Measurements from ENCODE around the gene ACSL6.

Gene ACSL6

DNA sequence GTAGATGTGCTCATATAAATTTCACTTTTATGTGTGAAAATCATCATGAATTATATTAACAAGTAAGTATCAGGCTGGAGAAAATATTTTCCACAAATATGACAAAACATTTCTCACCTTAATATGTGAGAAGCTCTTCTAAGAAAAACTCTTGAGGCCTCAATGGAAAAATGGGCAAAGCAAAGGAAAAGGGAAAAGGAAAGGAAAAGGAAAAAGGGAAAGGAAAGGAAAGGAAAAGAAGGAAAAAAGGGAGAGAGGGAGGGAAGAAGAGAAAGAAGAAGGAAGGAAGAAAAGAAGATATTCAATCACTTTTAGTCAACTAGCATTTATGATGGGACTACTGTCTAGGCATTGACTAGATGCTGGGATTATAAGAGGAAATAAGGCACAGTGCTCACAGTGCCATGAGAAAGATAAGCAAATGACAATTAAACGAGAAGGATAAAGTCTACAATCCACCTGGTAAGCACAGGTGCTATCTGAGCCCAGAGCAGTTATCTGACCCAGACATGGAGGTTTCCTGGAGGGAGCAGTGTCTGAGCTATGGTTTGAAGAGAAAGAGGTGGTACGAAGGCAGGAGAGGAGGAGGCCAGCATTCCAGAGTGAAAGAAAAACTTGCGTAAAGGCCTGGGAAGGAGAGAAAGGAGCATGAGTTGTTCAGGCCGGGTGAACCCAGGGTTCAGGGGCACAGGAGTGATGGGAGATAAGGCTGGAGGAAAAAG, 18.3 kb upstream of the ACSL6 start:
- H3K4me3 ChIP-seq (ENCODE audit: insufficient read depth in 1 of 2, low read depth in 1 of 2, low read length in 2 of 2), result no peak overlapping the region
- no peaks in the 10 kb centered on the region for H3K4me1 ChIP-seq (ENCODE audit: control insufficient read depth, insufficient read depth, low read depth, low read length)
- no peaks in the 10 kb centered on the region for H3K36me3 ChIP-seq (ENCODE audit: control insufficient read depth in 1 of 2, insufficient read depth in 2 of 2, low read depth in 1 of 2, low read length in 2 of 2)
- no peak overlapping the region for H3K27ac ChIP-seq (ENCODE audit: low read length, poor library complexity, severe bottlenecking)
- H3K9me3 ChIP-seq (ENCODE audit: control insufficient read depth, low read length), result peaks cover 13% of the 10 kb centered on the region
- no peak overlapping the region for H2AK5ac ChIP-seq (ENCODE audit: low read length, severe bottlenecking)
- no peak overlapping the region for H3K23ac ChIP-seq (ENCODE audit: low read length in 2 of 2)
- no peak overlapping the region for H3K14ac ChIP-seq (ENCODE audit: low read length in 2 of 2)
- H3K79me1 ChIP-seq (replicated peaks; ENCODE audit: low read length, poor library complexity, severe bottlenecking), result no peaks in the 10 kb centered on the region
- H4K91ac ChIP-seq (ENCODE audit: low read length), result no peak overlapping the region
- WGBS, result 83% methylated on average over 4 of the region's 4 CpGs
- no peak overlapping the region for H3K18ac ChIP-seq (ENCODE audit: low read depth in 1 of 2, low read length in 2 of 2)
- no peak overlapping the region for H2BK15ac ChIP-seq (ENCODE audit: low read depth, poor library complexity, severe bottlenecking)
- H2BK120ac ChIP-seq (ENCODE audit: low read depth, low read length), result no peak overlapping the region
- H3K27me3 ChIP-seq (ENCODE audit: control insufficient read depth in 1 of 2, insufficient read depth in 1 of 2, low read length in 2 of 2), result peaks cover 14 to 30% of the 10 kb centered on the region in 2 experiments
- no peak overlapping the region for H4K8ac ChIP-seq (ENCODE audit: low read length)
- DNase-seq, result no peak
- H3K4me2 ChIP-seq (ENCODE audit: low read length, poor library complexity, severe bottlenecking), result no peak overlapping the region
- no peak overlapping the region for H3K4ac ChIP-seq (ENCODE audit: low read depth in 1 of 2, low read length in 2 of 2)
- H2BK5ac ChIP-seq (ENCODE audit: low read depth, low read length, poor library complexity, severe bottlenecking), result no peak overlapping the region
- H3K9ac ChIP-seq (ENCODE audit: low read length), result no peak overlapping the region
- no peak overlapping the region for H2AFZ ChIP-seq (ENCODE audit: low read depth, low read length)
- H2BK12ac ChIP-seq (ENCODE audit: low read length in 2 of 2), result no peak overlapping the region

DNA sequence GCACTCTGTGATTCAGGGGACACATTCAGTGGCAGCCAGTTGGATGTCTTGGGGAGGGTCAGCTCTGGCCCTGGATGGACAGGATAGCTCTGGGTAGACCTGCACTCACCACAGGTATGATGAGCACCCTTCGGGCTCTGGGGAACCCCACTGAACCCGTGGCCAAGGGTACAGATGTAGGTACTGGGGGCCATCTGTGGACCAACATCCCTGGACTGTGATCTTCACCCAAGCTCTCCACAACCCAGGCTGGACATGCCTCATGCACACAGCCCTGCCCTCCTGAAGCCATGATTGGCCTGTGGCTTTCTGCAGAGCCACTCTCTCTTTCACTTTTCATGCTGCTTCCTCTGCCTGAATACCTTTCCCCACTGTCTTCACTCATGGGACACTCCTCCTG, 15.6 kb upstream of the ACSL6 start:
- no peaks in the 10 kb centered on the region for H3K79me1 ChIP-seq (replicated peaks; ENCODE audit: low read length, poor library complexity, severe bottlenecking)
- H3K18ac ChIP-seq (ENCODE audit: low read depth in 1 of 2, low read length in 2 of 2), result no peak overlapping the region
- H3K4me1 ChIP-seq (ENCODE audit: control insufficient read depth, insufficient read depth, low read depth, low read length), result no peaks in the 10 kb centered on the region
- H3K9ac ChIP-seq (ENCODE audit: low read length), result no peak overlapping the region
- H2BK15ac ChIP-seq (ENCODE audit: low read depth, poor library complexity, severe bottlenecking), result no peak overlapping the region
- H3K36me3 ChIP-seq (ENCODE audit: control insufficient read depth in 1 of 2, insufficient read depth in 2 of 2, low read depth in 1 of 2, low read length in 2 of 2), result no peaks in the 10 kb centered on the region
- no peak overlapping the region for H3K4me2 ChIP-seq (ENCODE audit: low read length, poor library complexity, severe bottlenecking)
- H3K4ac ChIP-seq (ENCODE audit: low read depth in 1 of 2, low read length in 2 of 2), result no peak overlapping the region
- H3K27me3 ChIP-seq (ENCODE audit: control insufficient read depth in 1 of 2, insufficient read depth in 1 of 2, low read length in 2 of 2), result peaks cover 26 to 43% of the 10 kb centered on the region in 2 experiments
- no peak overlapping the region for H2BK12ac ChIP-seq (ENCODE audit: low read length in 2 of 2)
- no peaks in the 10 kb centered on the region for H3K9me3 ChIP-seq (ENCODE audit: control insufficient read depth, low read length)
- DNase-seq, result no peak
- no peak overlapping the region for H3K23ac ChIP-seq (ENCODE audit: low read length in 2 of 2)
- 78% methylated on average over 2 of the region's 2 CpGs for WGBS
- H2AFZ ChIP-seq (ENCODE audit: low read depth, low read length), result no peak overlapping the region
- no peak overlapping the region for H4K91ac ChIP-seq (ENCODE audit: low read length)
- H3K27ac ChIP-seq (ENCODE audit: low read length, poor library complexity, severe bottlenecking), result no peak overlapping the region
- no peak overlapping the region for H2BK5ac ChIP-seq (ENCODE audit: low read depth, low read length, poor library complexity, severe bottlenecking)
- H2BK120ac ChIP-seq (ENCODE audit: low read depth, low read length), result no peak overlapping the region
- H3K14ac ChIP-seq (ENCODE audit: low read length in 2 of 2), result no peak overlapping the region
- H3K4me3 ChIP-seq (ENCODE audit: insufficient read depth in 1 of 2, low read depth in 1 of 2, low read length in 2 of 2), result no peak overlapping the region
- no peak overlapping the region for H2AK5ac ChIP-seq (ENCODE audit: low read length, severe bottlenecking)
- H4K8ac ChIP-seq (ENCODE audit: low read length), result no peak overlapping the region

DNA sequence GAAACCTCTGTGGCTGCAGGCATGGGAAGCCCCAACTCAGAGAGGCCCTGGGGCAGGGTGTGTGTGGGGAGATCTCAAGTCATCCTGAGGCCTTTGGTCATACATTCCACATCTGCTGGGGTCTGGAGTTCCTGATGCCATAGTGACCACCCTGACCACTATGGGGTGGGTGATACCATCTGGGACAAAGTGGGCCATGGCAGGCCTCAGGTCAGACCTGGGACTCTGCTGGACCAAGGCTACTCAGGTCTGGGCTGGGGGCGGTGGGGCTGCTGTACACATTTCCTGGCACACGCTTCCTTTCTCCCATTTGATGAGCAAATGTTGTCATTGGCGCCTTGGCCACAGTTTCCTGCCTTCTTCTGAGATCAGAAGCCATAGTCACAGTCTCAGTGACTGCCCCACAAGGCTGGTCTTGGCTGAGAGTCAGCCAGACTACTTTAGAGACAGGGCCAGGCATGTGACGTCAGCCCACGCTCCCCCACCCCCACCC, 15.1 kb upstream of the ACSL6 start:
- no peak overlapping the region for H3K18ac ChIP-seq (ENCODE audit: low read depth in 1 of 2, low read length in 2 of 2)
- no peak overlapping the region for H3K27ac ChIP-seq (ENCODE audit: low read length, poor library complexity, severe bottlenecking)
- H3K4ac ChIP-seq (ENCODE audit: low read depth in 1 of 2, low read length in 2 of 2), result no peak overlapping the region
- no peak overlapping the region for H4K8ac ChIP-seq (ENCODE audit: low read length)
- no peaks in the 10 kb centered on the region for H3K79me1 ChIP-seq (replicated peaks; ENCODE audit: low read length, poor library complexity, severe bottlenecking)
- no peaks in the 10 kb centered on the region for H3K9me3 ChIP-seq (ENCODE audit: control insufficient read depth, low read length)
- H2BK15ac ChIP-seq (ENCODE audit: low read depth, poor library complexity, severe bottlenecking), result no peak overlapping the region
- H4K91ac ChIP-seq (ENCODE audit: low read length), result no peak overlapping the region
- H2AK5ac ChIP-seq (ENCODE audit: low read length, severe bottlenecking), result no peak overlapping the region
- whole genome bisulfite sequencing, result 65% methylated on average over 5 of the region's 5 CpGs
- H3K9ac ChIP-seq (ENCODE audit: low read length), result no peak overlapping the region
- no peak overlapping the region for H2BK12ac ChIP-seq (ENCODE audit: low read length in 2 of 2)
- no peak overlapping the region for H2BK120ac ChIP-seq (ENCODE audit: low read depth, low read length)
- H3K4me2 ChIP-seq (ENCODE audit: low read length, poor library complexity, severe bottlenecking), result no peak overlapping the region
- peaks cover 26 to 41% of the 10 kb centered on the region in 2 experiments for H3K27me3 ChIP-seq (ENCODE audit: control insufficient read depth in 1 of 2, insufficient read depth in 1 of 2, low read length in 2 of 2)
- H2AFZ ChIP-seq (ENCODE audit: low read depth, low read length), result no peak overlapping the region
- H3K4me3 ChIP-seq (ENCODE audit: insufficient read depth in 1 of 2, low read depth in 1 of 2, low read length in 2 of 2), result no peak overlapping the region
- no peak overlapping the region for H3K14ac ChIP-seq (ENCODE audit: low read length in 2 of 2)
- H2BK5ac ChIP-seq (ENCODE audit: low read depth, low read length, poor library complexity, severe bottlenecking), result no peak overlapping the region
- H3K4me1 ChIP-seq (ENCODE audit: control insufficient read depth, insufficient read depth, low read depth, low read length), result no peaks in the 10 kb centered on the region
- DNase-seq, result no peak
- no peaks in the 10 kb centered on the region for H3K36me3 ChIP-seq (ENCODE audit: control insufficient read depth in 1 of 2, insufficient read depth in 2 of 2, low read depth in 1 of 2, low read length in 2 of 2)
- no peak overlapping the region for H3K23ac ChIP-seq (ENCODE audit: low read length in 2 of 2)

DNA sequence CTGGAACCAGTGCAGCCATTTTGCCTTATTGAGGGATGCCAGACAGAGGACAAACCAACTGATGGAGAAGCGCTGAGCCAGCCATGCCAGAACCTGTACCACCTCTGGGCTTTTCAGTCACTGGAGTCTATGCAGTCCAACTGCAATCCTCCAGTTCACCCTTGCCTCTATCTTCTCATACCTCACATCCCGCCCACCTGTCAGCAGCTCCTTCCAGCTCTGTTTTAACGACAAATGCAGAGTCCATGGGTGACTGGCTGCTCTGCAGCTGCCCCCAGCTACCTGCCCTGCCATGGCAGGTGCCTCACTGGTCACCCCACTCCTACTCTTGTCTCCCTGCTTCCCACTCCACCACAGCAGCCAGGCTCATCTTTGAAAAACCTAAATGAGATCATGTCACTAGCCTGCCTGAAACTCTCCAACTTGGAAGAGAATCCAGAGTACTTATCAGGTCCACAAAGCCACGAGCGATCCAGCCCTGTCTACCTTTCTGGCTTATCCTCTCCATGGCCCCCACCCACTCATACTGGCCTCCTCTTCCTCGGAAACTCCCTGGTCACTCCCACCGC, 14.0 kb upstream of the ACSL6 start:
- H2BK5ac ChIP-seq (ENCODE audit: low read depth, low read length, poor library complexity, severe bottlenecking), result no peak overlapping the region
- no peaks in the 10 kb centered on the region for H3K9me3 ChIP-seq (ENCODE audit: control insufficient read depth, low read length)
- no peak overlapping the region for H2AFZ ChIP-seq (ENCODE audit: low read depth, low read length)
- WGBS, result 80% methylated on average over 7 of the region's 7 CpGs
- H3K4ac ChIP-seq (ENCODE audit: low read depth in 1 of 2, low read length in 2 of 2), result no peak overlapping the region
- H3K36me3 ChIP-seq (ENCODE audit: control insufficient read depth in 1 of 2, insufficient read depth in 2 of 2, low read depth in 1 of 2, low read length in 2 of 2), result no peaks in the 10 kb centered on the region
- no peak overlapping the region for H3K18ac ChIP-seq (ENCODE audit: low read depth in 1 of 2, low read length in 2 of 2)
- H3K4me1 ChIP-seq (ENCODE audit: control insufficient read depth, insufficient read depth, low read depth, low read length), result no peaks in the 10 kb centered on the region
- no peak overlapping the region for H2BK12ac ChIP-seq (ENCODE audit: low read length in 2 of 2)
- no peak overlapping the region for H4K8ac ChIP-seq (ENCODE audit: low read length)
- H3K23ac ChIP-seq (ENCODE audit: low read length in 2 of 2), result no peak overlapping the region
- no peak overlapping the region for H2BK120ac ChIP-seq (ENCODE audit: low read depth, low read length)
- H2BK15ac ChIP-seq (ENCODE audit: low read depth, poor library complexity, severe bottlenecking), result no peak overlapping the region
- no peak overlapping the region for H3K4me2 ChIP-seq (ENCODE audit: low read length, poor library complexity, severe bottlenecking)
- H2AK5ac ChIP-seq (ENCODE audit: low read length, severe bottlenecking), result no peak overlapping the region
- peaks cover 26 to 43% of the 10 kb centered on the region in 2 experiments for H3K27me3 ChIP-seq (ENCODE audit: control insufficient read depth in 1 of 2, insufficient read depth in 1 of 2, low read length in 2 of 2)
- H3K9ac ChIP-seq (ENCODE audit: low read length), result no peak overlapping the region
- H3K79me1 ChIP-seq (replicated peaks; ENCODE audit: low read length, poor library complexity, severe bottlenecking), result no peaks in the 10 kb centered on the region
- H3K14ac ChIP-seq (ENCODE audit: low read length in 2 of 2), result no peak overlapping the region
- H3K27ac ChIP-seq (ENCODE audit: low read length, poor library complexity, severe bottlenecking), result no peak overlapping the region
- H3K4me3 ChIP-seq (ENCODE audit: insufficient read depth in 1 of 2, low read depth in 1 of 2, low read length in 2 of 2), result no peak overlapping the region
- DNase-seq, result no peak
- H4K91ac ChIP-seq (ENCODE audit: low read length), result no peak overlapping the region

All from mesenchymal stem cell (in vitro differentiated cells and primary cell).